Measurements from ENCODE around the gene MORF4L2.

DNA sequence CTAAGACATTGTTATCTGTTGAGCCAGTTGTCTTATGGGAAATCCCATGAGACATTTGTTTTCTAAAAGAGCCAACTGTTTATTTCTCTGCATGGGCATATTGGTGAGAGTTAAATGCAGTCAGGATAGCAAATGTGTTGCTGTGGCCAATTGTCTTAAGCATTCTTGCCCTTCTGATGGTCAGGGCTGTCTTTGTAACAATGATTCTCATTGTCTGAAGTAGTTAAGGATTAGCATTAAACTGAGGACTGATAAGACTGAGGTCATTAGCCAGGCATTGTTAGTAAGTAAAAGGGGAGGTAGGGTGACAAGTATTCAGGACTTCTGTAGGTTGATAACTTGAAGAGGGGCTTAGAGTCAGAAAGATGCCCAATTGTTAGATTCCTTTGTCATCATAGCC, 11.2 kb upstream of the MORF4L2 start:
- TF ChIP-seq, protein P1, sequence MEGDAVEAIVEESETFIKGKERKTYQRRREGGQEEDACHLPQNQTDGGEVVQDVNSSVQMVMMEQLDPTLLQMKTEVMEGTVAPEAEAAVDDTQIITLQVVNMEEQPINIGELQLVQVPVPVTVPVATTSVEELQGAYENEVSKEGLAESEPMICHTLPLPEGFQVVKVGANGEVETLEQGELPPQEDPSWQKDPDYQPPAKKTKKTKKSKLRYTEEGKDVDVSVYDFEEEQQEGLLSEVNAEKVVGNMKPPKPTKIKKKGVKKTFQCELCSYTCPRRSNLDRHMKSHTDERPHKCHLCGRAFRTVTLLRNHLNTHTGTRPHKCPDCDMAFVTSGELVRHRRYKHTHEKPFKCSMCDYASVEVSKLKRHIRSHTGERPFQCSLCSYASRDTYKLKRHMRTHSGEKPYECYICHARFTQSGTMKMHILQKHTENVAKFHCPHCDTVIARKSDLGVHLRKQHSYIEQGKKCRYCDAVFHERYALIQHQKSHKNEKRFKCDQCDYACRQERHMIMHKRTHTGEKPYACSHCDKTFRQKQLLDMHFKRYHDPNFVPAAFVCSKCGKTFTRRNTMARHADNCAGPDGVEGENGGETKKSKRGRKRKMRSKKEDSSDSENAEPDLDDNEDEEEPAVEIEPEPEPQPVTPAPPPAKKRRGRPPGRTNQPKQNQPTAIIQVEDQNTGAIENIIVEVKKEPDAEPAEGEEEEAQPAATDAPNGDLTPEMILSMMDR (IDR thresholded peaks at IDR 0.05; ENCODE audit: extremely low read depth in 1 of 2, insufficient read depth in 1 of 2, low read depth in 1 of 2, low read length in 2 of 2), result no peak
- TF ChIP-seq POLR2AphosphoS5 (IDR thresholded peaks at IDR 0.05; ENCODE audit: insufficient read depth, low read depth, low read length), result no peak
- no peak for TF ChIP-seq POLR2A (IDR thresholded peaks at IDR 0.05; ENCODE audit: low read depth, low read length)
- TF ChIP-seq MYC (IDR thresholded peaks at IDR 0.05; ENCODE audit: low read depth, low read length), result no peak

All from endothelial cell of umbilical vein (primary cell).